ENCODE results near the gene PLCG1.

DNA sequence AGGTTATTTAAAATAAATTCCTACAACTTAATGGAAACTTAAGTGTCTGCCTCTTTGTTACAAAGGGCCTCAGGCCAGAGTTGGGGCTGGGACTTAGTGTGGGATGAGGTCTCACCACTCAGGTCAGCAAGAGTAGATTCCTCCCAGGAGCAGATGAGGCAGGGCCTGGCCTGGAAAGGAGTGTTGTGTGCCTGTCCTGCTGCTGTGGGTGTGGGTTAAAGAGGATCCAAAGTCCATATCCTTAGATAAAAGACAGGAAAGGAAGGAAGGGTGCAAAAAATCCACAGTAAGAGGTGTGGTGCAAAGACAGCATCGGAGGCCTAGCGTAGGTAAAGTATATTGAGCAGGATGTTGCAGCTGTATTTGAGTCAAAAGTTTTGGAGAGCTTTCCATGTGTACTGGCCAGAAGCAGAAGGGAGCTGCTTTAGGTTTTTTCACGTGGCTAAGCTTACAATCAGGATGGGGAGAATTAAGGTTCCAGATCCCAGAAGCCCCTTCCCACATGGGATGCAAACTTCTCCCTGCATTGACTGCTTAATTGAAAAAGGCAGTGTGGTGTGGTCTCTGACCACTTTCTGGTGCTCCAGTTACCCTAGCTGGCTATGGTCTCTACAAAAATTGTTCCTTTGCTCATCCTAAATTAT lies 12.8 kb upstream of the PLCG1 start:
- TF ChIP-seq, protein P1, sequence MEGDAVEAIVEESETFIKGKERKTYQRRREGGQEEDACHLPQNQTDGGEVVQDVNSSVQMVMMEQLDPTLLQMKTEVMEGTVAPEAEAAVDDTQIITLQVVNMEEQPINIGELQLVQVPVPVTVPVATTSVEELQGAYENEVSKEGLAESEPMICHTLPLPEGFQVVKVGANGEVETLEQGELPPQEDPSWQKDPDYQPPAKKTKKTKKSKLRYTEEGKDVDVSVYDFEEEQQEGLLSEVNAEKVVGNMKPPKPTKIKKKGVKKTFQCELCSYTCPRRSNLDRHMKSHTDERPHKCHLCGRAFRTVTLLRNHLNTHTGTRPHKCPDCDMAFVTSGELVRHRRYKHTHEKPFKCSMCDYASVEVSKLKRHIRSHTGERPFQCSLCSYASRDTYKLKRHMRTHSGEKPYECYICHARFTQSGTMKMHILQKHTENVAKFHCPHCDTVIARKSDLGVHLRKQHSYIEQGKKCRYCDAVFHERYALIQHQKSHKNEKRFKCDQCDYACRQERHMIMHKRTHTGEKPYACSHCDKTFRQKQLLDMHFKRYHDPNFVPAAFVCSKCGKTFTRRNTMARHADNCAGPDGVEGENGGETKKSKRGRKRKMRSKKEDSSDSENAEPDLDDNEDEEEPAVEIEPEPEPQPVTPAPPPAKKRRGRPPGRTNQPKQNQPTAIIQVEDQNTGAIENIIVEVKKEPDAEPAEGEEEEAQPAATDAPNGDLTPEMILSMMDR (IDR thresholded peaks at IDR 0.05; ENCODE audit: insufficient read depth, low read length, poor library complexity, severe bottlenecking): no peak
- no peak for TF ChIP-seq EZH2phosphoT487 (conservative IDR thresholded peaks at IDR 0.05; ENCODE audit: low read length)

All from SU-DHL-6 (cell line).